Osteocyte (in vitro differentiated cells): ENCODE measurements around the gene ASAP2. TPM values are rescaled to one million over a fixed set of nuclear protein-coding genes. Genes with fewer than 3 reads are reported as not detected.

ENCODE experiments used
- DNase-seq: peaks from one replicate; pipeline ENCODE4 v3.0.0; 2021; ENCODE audit warnings: mixed read lengths; ENCODE audit not compliant: unreplicated experiment; ENCODE audit errors: extremely low spot score
- H3K27ac Mint-ChIP-seq: one replicate; pipeline ENCODE4 v1.8.0; 2021; ENCODE audit warnings: mild to moderate bottlenecking, mixed read lengths; ENCODE audit not compliant: unreplicated experiment
- H3K27me3 Mint-ChIP-seq: one replicate; pipeline ENCODE4 v1.8.0; 2021; ENCODE audit warnings: mixed read lengths; ENCODE audit not compliant: unreplicated experiment
- H3K36me3 Mint-ChIP-seq: one replicate; pipeline ENCODE4 v1.8.0; 2021; ENCODE audit warnings: mixed read lengths; ENCODE audit not compliant: unreplicated experiment
- H3K4me1 Mint-ChIP-seq: one replicate; pipeline ENCODE4 v1.8.0; 2021; ENCODE audit warnings: mixed read lengths; ENCODE audit not compliant: unreplicated experiment
- H3K4me3 Mint-ChIP-seq: one replicate; pipeline ENCODE4 v1.8.0; 2021; ENCODE audit warnings: mild to moderate bottlenecking, moderate library complexity, mixed read lengths; ENCODE audit not compliant: unreplicated experiment
- H3K9me3 Mint-ChIP-seq: one replicate; pipeline ENCODE4 v1.8.0; 2021; ENCODE audit warnings: mixed read lengths; ENCODE audit not compliant: unreplicated experiment
- total RNA-seq: library from RNA; stranded (reverse); gene quantifications from 2 replicates; pipeline ENCODE4 v1.2.1, GENCODE V29; 2021
- TF ChIP-seq, protein P1 (sequence below): fragments of 200-600 bp; sonication (generic); IDR thresholded peaks from 2 replicates; pipeline ENCODE4 v1.5.0; 2021; ENCODE audit warnings: antibody characterized with exemption, mild to moderate bottlenecking, moderate library complexity

The ASAP2 gene
- total RNA-seq, 1 donor from 2014 or later, result 91.0 TPM

- TF ChIP-seq, protein P1, sequence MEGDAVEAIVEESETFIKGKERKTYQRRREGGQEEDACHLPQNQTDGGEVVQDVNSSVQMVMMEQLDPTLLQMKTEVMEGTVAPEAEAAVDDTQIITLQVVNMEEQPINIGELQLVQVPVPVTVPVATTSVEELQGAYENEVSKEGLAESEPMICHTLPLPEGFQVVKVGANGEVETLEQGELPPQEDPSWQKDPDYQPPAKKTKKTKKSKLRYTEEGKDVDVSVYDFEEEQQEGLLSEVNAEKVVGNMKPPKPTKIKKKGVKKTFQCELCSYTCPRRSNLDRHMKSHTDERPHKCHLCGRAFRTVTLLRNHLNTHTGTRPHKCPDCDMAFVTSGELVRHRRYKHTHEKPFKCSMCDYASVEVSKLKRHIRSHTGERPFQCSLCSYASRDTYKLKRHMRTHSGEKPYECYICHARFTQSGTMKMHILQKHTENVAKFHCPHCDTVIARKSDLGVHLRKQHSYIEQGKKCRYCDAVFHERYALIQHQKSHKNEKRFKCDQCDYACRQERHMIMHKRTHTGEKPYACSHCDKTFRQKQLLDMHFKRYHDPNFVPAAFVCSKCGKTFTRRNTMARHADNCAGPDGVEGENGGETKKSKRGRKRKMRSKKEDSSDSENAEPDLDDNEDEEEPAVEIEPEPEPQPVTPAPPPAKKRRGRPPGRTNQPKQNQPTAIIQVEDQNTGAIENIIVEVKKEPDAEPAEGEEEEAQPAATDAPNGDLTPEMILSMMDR, result no peak
- peaks cover 14% of the 10 kb centered on the region for H3K36me3 Mint-ChIP-seq
- no peaks in the 10 kb centered on the region for H3K27me3 Mint-ChIP-seq
- peak; percentile 40 for DNase-seq
- H3K4me1 Mint-ChIP-seq, result peaks cover 55% of the 10 kb centered on the region
- H3K4me3 Mint-ChIP-seq, result peak overlapping the region; percentile 48
- no peaks in the 10 kb centered on the region for H3K9me3 Mint-ChIP-seq
- peak overlapping the region; percentile 82 for H3K27ac Mint-ChIP-seq
Measured at GRCh38 chr2:9211496-9211895, 4.9 kb downstream of the ASAP2 start.

DNA sequence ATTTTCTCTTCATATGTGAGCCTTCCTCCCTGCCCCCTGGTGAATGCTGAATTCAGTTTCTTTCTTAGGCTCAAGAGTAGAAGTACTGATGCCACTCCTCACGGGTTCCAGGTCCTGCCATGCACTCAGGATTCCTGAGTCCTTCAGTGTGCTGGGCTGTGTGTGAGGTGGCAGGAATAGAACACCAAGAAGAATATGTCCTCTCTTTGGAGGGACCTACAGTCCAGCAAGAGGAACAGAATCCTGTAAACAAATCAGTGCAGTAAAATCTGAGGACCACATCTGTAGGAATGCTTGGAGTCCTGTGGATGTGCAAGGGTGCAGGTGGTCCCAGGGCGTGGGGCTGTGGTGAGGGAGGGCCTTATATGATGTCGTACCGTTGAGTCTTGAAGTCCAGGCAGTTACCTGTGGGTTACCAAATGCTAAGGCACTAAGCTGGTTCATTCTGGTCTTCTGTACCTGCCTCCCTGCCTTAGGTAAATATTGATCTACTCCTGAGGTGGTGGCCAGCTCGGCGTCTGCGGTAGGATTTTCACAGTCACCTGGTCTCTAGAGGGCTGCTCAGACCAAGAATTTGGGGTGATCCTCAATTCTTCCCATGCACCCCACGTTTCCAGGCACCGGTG is 5.5 kb downstream of the ASAP2 start:
- Mint-ChIP-seq H3K9me3 (no peaks in the 10 kb centered on the region), H3K36me3 (peaks cover 14% of the 10 kb centered on the region), H3K4me1 (peaks cover 61% of the 10 kb centered on the region), H3K4me3 (no peak overlapping the region), H3K27ac (peak overlapping the region; percentile 82), H3K27me3 (no peaks in the 10 kb centered on the region)
- TF ChIP-seq, protein P1, result no peak
- DNase-seq, result peak; percentile 36

- Mint-ChIP-seq H3K4me1 (peaks cover 67% of the 10 kb centered on the region), H3K27me3 (no peaks in the 10 kb centered on the region), H3K27ac (peak overlapping the region; percentile 74), H3K36me3 (peaks cover 19% of the 10 kb centered on the region), H3K9me3 (no peaks in the 10 kb centered on the region), H3K4me3 (peak overlapping the region; percentile 20)
- TF ChIP-seq, protein P1, result no peak
- peak; percentile 72 for DNase-seq
Measured at GRCh38 chr2:9212661-9213411, 6.2 kb downstream of the ASAP2 start.

DNA sequence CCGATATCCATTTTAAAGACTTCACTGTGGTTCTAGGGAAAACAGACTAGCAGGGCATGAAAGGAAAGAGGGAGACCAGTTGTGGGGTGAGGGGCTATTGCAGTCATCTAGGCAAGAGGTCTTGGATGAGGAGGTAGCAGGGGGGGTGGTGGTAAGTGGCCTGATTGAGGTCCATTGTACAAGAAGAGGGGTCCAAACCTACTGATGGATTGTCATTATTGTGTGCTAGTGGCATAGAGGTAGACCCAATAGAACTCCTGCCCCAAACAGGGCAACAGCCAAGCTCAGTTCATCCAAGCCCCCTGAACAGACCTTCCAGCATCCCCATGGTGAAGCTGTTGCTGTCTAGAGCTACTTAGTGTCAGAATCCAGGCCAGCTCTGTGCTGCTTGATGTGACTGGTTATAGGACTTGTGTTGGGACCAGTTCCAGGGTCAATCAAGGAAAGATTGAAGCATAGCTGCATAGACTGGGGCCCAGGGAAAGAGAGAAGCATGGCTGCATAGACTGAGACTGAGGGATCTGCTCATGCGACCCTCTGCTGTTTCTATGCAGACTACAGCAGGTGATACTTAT is 7.0 kb downstream of the ASAP2 start:
- TF ChIP-seq, protein P1, result no peak
- Mint-ChIP-seq H3K4me1 (peaks cover 69% of the 10 kb centered on the region), H3K9me3 (no peaks in the 10 kb centered on the region), H3K4me3 (no peak overlapping the region), H3K36me3 (peaks cover 23% of the 10 kb centered on the region), H3K27me3 (no peaks in the 10 kb centered on the region), H3K27ac (peak overlapping the region; percentile 74)
- DNase-seq, result peak; percentile 76

DNA sequence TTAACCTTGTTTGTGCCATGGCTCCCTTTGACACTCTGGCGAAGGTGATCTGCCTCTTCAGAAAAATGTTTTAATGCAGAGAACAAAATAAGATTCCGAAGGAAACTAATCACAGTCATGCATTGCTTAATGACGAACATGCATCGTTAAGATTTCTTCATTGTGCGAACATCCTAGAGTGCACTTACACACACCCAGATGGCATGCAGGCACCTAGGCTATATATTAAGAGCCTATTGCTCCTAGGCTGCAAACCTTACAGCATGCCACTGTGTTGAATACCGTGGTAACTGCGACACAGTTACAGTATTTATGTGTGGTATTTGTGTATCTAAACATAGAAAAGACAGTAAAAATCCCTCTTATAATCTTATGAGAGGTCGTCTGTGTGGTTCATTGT is 8.3 kb downstream of the ASAP2 start:
- H3K36me3 Mint-ChIP-seq, result peaks cover 23% of the 10 kb centered on the region
- no peak for DNase-seq
- no peaks in the 10 kb centered on the region for H3K9me3 Mint-ChIP-seq
- no peaks in the 10 kb centered on the region for H3K27me3 Mint-ChIP-seq
- H3K27ac Mint-ChIP-seq, result no peak overlapping the region
- TF ChIP-seq, protein P1, result no peak
- H3K4me1 Mint-ChIP-seq, result peaks cover 70% of the 10 kb centered on the region
- H3K4me3 Mint-ChIP-seq, result no peak overlapping the region
